B cell (primary cell): Measurements from ENCODE around the gene EFNA5.

Experiments used
- EZH2 ChIP-seq: IDR thresholded peaks from 2 replicates; pipeline ENCODE4 v1.6.1; 2012; ENCODE audit warnings: borderline replicate concordance, low read depth, mild to moderate bottlenecking, moderate library complexity, low read length; ENCODE audit not compliant: insufficient read depth, poor library complexity, severe bottlenecking
- TF ChIP-seq, protein P1 (sequence below): fragments of 200-600 bp; IDR thresholded peaks from one replicate; pipeline ENCODE4 v1.8.0; 2022; ENCODE audit warnings: antibody characterized with exemption, mild to moderate bottlenecking

DNA sequence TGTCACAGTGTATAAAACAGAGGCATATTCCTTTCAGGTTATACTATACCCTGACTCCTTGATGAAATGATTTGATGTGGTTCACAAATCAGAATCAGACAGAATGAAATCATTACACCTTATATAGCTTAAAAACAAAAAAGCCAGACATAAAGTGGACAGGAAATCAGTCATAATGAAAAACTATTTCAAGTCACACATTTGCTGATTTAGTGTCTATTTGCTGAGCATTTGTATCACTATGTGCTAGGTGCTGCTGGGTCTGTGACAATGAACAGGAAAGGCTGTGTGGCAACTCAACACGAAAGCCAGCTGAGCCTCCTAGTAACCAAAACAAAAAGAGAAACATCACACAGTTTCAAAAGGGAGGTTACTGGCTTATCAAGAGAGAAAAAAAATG is 194.0 kb downstream of the EFNA5 start:
- TF ChIP-seq, protein P1, sequence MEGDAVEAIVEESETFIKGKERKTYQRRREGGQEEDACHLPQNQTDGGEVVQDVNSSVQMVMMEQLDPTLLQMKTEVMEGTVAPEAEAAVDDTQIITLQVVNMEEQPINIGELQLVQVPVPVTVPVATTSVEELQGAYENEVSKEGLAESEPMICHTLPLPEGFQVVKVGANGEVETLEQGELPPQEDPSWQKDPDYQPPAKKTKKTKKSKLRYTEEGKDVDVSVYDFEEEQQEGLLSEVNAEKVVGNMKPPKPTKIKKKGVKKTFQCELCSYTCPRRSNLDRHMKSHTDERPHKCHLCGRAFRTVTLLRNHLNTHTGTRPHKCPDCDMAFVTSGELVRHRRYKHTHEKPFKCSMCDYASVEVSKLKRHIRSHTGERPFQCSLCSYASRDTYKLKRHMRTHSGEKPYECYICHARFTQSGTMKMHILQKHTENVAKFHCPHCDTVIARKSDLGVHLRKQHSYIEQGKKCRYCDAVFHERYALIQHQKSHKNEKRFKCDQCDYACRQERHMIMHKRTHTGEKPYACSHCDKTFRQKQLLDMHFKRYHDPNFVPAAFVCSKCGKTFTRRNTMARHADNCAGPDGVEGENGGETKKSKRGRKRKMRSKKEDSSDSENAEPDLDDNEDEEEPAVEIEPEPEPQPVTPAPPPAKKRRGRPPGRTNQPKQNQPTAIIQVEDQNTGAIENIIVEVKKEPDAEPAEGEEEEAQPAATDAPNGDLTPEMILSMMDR = no peak
- no peak for TF ChIP-seq EZH2
